GM18870 (cell line): ENCODE measurements around the gene NECAB3.
"Not testable (repeated sequence)": the region's sequence is repeated elsewhere in the genome, so short reads cannot be mapped to it uniquely, and the experiment has no call there.

Source experiments
- ATAC-seq: cut with Tn5 transposase; IDR thresholded peaks from one replicate; pipeline ENCODE4 v1.9.1; 2021; ENCODE audit warnings: moderate library complexity; ENCODE audit not compliant: unreplicated experiment

The NECAB3 gene

DNA sequence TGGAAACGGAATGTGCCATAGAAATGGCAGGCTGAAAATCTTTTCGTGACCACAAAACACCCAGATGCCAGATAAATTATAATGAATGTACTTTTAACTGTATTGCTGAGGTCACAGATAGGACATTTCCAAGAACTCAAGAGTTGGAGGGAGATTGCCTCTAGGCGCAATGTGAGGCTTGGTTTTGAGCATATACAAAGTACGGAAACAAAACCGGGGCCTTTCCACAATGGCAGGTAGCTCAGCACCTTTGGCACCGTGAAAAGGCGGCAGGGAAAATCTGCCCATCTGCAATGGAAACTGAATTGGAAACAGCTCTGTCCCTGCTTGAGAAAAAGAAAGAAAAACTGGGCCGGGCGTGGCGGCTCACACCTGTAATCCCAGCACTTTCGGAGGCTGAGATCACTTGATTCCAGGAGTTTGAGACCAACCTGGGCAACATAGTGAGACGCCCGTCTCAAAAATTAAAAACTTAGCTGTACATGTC, 22.6 kb downstream of the NECAB3 start:
- ATAC-seq, result no peak

DNA sequence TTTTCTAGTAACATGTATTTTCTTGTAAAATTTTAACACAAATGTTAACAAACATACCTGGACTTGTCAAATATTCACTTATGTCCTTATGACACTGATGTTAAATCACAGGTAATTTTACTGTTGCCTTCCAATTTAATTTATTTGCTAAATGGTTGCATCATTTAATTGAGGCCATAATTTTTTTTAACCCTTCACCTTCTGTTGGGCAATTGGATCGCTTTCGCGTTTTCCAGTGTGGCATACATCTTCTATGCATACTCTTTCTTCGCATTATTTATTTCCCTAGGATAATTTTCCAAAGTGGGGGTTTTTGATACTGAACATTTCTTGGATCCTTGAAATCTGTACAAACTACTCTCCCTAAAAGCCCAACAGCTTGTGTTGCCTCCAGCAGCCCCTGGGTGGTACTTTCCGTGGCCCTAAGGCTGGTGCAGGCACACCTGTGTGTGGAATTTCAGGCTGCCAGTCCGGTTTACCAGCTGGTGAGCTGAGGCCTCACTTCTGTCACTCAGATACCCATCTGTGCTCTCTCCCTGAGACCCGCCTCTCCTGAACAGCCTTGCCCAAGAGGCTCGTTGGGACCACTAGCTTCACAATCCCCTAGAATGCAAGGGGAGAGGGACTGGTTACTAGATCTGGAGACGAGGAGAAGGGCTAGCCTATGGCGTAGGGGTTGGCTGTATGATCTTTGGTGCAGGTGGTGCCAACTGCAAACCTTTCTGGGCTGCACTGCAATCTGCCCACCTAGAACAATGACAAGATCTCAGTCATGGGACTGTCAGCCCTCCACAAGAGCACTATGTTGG, 23.3 kb downstream of the NECAB3 start:
- no peak for ATAC-seq

DNA sequence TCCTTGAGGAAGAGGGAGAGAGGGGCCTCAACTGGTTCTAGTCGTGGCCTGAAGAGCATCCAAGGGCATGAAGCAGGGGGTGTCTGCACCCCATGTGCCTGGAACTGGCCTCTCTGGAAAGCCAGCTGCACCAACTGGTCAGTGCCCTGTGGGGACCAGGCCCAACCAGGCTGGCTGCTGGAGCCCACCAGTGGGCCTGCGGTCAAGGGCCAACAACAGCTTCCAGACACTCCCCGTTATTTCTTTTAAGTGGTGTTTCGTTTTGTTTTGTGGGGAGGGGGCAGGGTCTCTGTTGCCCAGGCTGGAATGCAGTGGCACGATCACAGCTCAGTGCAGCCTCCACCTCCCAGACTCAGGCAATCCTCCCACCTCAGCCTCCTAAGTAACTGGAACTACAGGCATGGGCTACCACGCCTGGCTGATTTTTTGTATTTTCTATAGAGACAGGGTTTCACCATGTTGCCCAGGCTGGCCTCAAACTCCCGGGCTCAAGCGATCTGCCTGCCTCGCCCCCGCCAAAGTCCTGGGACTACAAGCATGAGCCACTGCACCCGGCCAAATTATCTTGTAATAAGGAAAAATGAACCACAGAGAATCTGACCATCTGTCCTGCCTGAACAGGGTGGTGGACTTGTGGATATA, 24.0 kb downstream of the NECAB3 start:
- ATAC-seq, result no peak

DNA sequence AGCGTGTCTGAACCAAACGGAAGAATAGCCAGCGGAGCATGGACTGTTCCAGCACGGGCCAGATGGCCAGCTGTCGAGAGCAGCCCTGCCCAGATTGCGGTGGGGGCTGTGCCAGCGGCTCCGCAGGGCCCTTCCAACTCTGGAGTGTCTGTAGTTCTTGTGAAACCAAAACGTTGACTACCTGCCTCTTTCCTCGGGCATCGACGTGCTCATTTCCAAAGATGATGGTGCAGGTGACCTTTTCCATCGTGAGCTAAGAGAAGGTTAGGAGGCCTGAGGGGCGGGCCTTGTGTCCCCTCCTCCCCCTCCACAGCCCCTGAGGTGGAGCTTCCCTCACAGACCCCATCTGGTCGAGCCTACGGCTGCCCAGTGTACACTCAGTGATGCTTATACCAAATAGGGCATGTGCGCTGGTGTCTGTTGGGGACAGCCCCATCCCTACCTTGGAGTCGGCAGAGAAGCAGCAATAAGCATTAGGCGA, 25.0 kb downstream of the NECAB3 start:
- no peak for ATAC-seq

DNA sequence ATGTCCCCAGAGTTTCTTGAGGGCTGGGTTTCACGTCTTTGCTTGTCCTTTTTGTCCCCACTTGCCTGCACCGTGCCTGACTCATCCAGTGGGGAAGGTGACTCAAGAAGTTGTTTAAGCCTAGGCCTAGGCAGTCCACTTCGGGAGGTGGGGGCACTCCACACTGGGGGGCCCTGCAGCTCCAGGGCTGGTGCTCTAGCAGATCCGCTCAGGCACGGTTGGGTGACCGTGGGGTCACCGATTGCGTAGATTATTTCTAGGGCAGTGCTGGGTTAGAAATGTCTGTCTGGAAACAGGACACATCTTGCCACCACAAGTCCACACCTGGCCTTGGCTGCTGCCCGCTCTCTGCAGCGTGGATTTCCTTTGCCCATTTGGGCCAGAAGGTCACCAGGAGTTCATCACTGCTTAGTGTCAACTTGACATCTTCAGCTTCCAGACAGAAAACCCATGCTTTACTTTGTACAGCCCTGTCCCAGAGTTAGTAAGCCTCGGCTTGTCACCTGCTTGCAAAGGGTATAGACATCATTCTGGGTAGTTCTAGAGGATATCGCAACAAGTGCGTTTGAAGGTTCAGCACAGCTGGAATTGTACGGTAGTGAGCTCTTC, 25.7 kb downstream of the NECAB3 start:
- ATAC-seq, result no peak

DNA sequence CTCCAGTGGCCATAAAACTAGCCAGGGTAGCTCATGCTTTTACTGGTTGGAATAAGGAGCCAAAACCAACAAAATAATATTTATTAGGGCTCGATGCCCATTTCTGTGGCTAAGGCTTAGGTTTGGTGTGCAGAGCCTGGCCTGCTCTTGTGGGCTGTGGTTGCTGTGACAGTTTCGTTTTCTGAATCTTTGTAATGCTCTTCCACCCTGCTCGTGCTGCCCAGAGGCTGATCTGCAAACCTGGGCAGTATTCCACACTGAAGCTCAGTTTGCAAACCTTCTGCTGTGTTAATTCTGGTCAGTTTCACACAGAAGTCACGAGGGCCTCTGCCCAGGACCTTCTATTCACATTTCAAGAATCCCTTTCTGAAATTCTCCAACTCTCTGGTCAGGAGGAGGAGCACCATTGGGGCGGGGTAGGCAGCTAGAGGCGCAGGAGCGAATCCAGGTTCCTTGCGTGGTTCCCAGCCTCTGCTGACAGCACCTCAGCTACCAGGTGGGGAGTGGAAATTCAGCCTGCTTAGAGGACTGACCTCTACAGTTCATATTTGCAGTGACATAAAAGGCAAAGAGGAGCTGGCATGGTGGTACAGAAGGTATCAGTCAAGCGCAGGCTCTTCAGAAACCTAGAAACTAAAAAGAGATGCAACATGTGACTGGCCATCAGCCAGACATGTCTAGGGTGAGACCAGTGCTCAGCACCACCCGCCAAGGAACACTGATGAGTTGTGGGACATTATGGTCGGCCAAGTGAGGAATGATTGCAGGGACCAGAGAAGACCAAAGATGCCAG, 26.4 kb downstream of the NECAB3 start:
- no peak for ATAC-seq

DNA sequence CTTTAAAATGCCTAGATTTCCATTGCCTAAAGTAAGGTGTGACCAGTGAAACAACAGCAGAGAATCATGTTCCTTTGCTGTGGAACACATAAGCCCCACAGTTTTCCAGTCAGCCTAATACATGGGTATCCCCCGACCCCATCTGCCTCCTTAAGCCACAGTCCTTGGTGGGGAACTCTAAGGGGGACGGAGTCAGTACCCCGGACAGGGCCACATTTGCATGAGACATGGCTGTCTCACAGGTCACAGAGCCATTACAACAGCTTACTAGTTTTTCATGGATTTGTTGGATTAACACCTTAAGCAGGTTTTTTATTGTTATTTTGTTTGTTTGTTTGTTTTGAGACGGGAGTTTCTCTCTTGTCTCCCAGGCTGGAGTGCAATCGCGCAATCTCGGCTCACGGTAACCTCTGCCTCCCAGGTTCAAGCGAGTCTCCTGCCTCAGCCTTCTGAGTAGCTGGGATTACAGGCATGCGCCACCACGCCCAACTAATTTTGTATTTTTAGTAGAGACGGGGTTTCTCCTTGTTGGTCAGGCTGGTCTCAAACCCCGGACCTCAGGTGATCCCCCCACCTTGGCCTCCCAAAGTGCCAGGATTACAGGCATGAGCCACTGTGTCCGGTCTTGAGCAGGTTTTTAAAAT, 27.1 kb downstream of the NECAB3 start:
- ATAC-seq, result not testable (repeated sequence)

DNA sequence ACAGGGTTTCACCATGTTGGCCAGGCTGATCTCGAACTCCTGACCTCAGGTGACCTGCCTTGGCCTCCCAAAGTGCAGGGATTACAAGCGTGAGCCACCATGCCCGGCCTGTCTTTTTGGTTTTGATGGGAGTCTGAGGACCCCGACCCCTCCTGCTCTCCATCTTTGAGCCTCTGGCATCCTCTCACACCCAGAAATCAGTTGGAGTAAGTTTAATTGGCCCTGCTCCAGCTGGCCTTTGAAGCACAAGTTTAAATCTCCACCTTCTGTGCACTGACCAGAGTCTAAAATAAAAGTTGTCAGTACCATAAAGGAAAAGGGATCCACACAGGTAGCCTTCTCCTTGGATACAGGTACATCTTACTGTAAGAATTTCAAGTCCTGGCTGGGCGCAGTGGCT, 28.0 kb downstream of the NECAB3 start:
- ATAC-seq, result no peak

DNA sequence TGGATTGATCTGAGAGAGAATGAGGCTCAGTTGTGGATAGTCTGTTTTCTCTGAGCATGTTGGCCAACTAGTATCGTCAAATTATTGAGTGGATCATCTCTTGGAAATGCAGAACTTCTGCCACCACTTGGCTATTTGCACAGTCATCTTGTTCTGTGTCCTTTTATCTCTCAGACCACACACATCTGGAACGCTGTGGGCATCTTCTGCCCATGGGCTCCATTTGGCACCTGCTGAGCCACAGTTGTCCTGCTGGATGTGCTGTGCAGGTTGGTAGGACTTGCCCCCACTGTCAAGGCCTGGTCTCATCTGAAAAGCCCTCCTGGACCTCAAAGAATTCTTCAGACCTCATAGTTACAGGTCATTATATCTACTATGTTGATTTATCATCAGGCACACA, 28.8 kb downstream of the NECAB3 start:
- ATAC-seq, result no peak

DNA sequence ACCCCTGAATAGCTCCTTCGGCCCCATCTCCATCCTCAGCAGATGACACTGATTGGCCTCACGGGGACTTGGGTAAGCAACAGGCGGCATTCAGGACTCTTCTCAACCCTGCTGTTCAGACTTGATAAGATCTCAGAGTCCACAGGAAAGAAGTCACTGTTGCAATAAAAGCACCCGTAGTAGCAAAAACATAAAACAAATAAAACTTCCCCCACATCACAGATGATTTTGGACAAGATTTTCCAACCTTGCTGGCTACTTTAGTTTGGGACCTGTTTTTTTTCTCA, 29.2 kb downstream of the NECAB3 start:
- ATAC-seq, result no peak

DNA sequence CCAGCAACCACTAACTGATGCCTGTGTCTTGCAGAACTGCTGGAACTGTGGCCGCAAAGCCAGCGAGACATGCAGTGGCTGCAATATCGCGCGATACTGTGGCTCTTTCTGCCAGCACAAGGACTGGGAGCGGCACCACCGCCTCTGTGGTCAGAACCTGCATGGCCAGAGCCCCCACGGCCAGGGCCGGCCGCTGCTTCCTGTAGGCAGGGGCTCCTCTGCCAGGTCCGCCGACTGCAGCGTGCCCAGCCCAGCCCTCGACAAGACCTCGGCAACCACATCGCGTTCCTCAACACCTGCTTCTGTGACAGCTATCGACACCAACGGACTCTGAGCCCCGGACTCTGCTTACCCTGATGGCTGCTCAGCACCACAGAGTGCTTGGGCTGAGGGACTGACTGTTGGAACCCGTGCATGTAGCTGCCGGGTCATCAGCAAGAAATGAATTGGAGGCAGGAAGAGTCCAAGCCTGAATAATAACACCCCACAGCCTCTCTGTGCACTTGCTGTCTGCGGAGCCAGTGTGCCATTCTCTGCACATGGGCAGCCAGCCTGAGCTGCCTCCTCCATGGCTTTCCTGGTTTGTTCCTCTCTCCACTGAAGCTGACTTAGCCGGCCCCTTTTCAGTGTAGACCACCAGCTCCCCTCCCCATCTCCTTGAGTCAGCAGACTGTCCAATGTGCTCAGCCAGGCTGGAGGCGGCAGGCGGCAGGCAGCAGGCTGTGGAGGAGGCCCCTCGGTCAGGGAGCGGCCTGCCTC, 29.7 kb downstream of the NECAB3 start:
- ATAC-seq, result no peak

DNA sequence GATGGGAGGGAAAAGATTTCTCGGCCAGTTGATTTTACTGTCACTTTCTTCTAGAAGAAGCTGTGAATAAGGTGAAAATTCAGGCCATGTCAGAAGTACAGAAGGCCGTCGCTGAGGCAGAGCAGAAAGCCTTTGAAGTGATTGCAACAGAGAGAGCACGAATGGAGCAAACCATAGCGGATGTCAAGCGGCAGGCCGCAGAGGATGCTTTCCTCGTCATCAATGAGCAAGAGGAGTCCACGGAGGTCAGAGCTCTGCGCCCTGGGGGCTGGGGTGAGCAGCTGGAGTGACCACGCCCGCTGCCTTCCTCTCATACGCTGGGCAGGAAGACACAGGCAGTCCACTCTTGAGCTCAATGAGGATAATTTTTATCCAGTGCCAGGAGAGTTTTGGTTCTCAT, 33.9 kb downstream of the NECAB3 start:
- no peak for ATAC-seq

DNA sequence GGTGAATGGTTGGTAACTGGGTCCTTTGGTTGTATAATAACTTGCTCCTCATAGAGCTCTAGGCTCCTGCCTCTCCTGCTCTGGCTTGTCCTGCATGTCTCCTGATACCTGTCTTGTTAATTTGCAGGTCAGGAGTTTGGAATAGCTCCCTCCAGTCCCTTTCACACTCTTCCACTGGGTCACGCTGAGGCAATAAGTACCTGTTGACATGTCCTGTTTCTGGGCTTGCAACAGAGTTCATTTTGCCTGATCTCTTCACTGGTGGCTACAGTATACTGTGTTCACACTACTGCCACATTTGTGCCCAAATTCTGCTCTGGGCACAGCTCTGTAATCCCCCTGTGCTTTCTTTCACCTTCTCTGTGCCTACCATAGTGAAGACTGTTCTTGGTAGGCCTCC, 37.5 kb downstream of the NECAB3 start:
- ATAC-seq, result no peak

DNA sequence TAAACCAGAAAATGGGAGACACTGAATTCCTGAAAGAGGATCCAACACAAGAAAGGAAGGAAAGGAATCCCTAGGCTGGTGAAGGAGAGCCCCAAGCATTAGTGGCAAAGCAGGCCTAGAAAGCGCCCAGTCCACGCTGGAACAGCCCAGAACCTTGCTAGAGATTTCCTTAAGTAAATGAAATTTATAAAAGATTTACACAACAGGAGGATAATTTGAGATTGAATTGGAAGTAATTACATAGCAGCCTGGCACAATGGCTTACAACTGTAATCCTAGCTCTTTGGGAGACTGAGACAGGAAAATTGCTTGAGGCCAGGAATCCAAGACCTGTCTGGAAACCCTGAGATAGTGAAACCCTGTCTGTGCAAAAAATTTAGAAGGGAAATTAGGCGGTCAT, 38.9 kb downstream of the NECAB3 start:
- ATAC-seq, result no peak

DNA sequence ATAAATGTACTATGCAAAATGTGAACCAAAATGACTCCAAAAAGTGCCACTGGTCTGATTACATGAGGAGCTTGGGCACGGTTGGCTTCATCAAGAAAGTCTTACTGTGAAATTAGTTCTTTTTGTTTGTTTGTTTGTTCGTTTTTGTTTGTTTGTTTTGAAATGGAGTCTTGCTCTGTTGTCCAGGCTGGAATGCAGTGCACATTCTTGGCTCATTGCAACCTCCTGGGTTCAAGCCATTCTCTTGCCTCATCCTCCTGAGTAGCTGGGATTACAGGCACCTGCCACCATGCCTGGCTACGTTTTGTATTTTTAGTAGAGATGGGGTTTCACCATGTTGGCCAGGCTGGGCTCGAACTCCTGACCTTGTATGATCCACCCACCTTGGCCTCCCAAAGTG, 42.3 kb downstream of the NECAB3 start:
- not testable (repeated sequence) for ATAC-seq

DNA sequence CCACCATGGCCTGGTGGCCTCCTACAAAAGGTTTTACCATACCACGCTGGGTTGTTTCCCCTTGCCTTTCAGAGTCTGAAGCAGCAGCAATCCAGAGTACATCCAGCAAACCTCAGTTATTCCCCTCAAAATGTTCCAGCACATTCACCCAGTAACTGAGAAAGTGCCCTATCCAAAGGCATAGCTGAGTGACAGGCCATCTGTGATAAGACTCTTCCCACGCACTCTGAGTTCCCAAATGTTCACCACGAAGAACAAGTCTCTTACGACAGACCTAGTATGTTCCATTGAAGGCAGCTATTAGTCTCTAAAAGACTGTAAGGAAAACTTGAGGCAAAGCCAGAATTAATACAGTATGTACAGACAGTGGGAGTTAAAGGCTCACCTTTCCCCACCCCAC, 43.7 kb downstream of the NECAB3 start:
- no peak for ATAC-seq

DNA sequence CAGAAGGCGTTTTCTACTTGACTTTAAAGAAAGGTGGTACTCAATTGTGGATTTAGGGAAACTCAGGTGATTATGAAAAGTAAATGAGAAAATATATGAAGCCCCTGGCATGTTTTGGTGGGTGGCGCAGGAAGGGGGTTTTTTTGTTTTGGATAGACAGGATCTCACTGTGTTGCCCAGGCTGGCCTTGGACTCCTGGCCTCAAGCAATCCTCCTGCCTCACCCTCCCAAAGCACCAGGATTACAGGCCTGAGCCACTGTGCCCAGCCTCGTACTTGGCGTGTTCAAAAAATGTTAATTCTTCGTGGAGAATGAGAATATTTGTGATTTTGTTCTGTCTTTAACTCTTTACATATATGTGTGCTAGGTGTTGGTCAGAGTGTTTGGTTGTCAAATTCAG, 44.2 kb downstream of the NECAB3 start:
- no peak for ATAC-seq

DNA sequence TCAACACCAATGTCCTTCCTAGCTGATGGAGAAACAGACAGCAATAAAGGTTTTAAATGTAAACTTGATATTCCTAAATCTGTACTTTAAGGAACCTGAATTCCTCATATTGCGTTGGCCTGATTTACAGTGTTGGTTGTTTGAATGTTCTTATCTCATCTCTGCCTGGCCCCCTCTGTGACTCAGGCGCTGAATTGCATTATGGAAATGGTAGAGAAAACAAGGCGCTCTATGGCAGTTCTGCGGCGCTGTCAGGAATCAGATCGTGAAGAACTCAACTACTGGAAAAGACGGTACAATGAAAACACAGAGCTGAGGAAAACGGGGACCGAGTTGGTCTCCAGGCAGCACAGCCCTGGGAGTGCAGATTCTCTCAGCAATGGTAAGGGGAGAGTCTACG, 44.7 kb downstream of the NECAB3 start:
- no peak for ATAC-seq

DNA sequence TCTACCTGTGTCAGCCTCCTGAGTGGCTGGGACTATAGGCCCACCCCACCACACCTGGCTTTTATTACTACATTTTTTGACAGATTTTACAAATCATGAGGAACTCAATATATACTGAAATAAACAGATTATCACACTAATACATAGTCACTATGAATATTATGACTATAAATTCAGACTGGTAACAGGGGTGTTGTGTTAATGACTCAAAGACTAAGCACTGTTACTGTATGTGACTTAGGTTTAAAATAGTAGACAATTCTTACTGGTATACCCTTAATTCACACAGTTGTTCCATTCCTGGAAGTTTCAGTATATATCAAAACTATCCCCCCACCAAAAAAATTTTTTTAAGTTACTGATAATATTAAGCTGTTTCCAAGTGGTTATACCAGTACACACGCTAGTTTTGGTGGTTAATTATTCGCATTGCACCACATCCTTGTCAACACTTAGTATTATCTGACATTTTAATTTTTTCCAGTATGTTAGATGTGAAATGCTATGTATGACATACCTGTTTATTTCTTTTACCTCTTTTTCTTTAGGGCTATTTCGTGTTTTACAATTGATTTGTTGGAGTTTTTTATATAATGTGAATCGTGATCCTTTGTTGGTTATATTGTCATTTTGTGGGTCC, 46.5 kb downstream of the NECAB3 start:
- ATAC-seq, result no peak

DNA sequence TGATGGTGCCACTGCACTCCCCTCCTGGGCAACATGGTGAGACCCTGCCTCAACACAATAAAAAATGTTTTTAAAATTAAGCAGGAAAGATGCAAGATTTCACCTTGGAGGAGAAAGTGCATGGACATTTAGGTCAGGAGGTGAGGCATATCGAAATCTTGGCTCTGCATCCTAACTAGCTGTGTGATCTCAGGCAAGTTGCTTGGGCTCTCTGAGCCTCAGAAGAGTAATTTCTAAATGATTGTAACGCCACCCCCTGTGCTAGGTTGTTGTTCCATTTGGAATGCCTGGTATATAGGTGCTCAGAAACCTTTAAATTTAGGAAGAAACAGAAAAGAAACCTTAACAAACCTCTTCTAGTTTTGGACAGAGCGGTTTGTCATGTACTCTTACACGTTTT, 48.0 kb downstream of the NECAB3 start:
- no peak for ATAC-seq
